Epithelial cell of prostate (primary cell): Measurements from ENCODE around the gene IFT57.

Source experiments
- DNase-seq: peaks from one replicate; pipeline ENCODE4 v3.0.0-alpha.2; 2011; ENCODE audit warnings: low read depth, low spot score
- H3K27ac ChIP-seq: fragments of 450-650 bp; 2 replicates; pipeline ENCODE4 v1.5.1; 2017; ENCODE audit warnings: mild to moderate bottlenecking

The IFT57 gene

DNA sequence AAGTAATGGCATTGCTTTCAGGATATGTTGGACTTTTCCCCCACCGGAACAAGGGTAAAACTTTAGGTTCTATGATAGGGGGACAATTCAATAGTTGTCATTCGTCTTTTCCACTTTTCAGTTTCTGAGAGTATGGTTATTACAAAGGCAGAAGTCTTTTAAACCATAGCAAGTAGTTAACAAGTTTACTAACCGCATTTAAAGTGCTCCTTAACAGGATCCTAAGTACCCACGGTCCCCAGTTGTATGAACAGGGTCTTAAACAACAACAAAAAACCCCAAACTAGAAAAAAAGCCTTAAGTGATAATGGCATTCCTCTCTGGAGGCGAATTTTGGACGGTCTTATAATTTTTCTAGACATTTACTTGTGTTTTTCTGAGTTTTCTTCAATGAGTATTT, 831 bp downstream of the IFT57 start:
- no peak for DNase-seq

DNA sequence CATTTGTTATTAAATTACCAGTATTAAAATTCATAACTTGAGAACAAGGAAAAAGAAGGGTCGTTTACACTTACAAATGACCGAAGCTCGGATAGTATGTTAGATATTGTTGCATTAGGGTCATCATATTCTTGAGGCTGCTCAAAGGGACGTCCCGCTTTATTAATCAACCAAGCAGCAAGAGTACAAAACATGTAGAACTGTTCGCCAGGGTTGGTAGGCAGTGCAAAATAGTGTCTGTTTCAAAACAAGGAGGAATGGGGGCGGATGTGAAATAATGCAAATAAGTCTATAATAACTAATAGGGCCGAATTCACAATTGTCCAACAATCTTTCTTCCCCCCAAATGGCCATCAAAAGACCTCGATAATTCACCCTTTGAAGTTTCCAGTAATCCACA, 2.9 kb downstream of the IFT57 start:
- H3K27ac ChIP-seq = no peak overlapping the region
- no peak for DNase-seq

More for the DNA sequence above, 831 bp downstream of the IFT57 start:
- peak overlapping the region; percentile 32 for H3K27ac ChIP-seq

DNA sequence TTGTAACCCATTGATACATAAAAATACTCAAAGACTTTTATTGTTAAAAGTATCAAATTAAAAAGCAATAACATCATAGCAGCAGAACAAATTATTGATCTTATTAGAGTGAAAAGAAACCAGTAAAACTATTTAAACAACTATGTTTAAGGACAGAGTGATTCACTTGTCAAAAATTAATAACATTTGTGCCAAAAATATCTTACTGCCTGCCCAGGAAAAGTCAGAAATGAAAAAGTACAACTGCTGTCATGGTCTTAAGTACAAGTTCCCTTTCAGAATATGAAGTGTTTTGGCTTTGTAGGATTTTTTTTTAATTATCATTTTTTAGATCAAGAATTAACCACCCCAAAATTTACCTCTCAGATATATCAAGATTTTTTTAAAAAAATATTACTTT, 3.4 kb downstream of the IFT57 start:
- DNase-seq = no peak
- no peak overlapping the region for H3K27ac ChIP-seq

DNA sequence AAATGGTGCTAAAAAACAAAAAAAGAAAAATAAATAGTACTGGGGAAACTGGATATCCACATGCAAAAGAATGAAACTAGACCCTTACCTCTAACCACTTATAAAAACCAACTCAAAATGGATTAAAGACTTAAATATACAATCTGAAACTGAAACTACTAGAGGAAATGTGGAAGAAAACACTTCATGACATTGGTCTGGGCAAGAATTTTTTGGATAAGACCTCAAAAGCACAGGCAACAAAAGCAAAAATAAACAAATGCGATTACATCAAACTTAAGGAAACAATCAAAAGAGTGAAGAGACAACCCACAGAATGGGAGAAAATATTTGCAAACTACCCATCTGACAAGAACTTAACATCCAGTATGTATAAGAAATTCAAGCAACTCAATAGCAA, 6.4 kb downstream of the IFT57 start:
- DNase-seq = no peak
- no peak overlapping the region for H3K27ac ChIP-seq

DNA sequence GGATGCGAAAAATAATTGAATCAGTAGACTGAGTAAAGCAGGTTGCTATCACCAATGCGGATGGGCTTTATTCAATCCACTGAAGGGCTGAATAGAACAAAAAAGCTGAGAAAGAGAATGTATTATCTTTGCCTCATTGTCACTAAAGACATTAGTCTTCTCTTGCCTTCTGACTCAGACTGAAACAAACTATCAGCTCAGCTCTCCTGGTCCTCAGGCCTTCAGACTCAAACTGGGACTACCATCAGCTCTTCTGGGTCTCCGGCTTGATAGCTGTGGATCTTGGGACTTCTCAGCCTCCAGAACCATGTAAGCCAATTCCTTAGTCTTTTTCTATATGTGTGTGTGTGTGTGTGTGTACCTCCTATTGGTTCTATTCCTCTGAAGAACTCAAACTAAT, 12.6 kb downstream of the IFT57 start:
- DNase-seq = no peak
- H3K27ac ChIP-seq = no peak overlapping the region

DNA sequence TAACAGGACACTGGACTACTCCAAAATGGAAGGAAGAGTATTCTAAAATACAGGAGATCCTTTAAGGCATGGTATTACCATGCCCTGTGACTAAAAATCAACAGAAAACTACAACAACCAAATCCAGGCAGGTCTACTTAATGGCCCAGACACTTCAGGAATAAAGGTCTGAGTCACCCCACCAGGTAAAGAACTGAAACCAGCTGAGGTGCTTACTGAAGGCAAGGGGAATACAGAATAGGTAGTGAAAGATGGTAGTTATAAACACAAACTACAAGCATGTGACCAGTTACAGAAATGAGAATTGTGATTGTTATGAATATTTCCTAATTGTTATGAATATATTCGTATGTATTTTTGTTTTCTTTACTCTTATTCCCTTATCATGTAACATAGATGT, 13.4 kb downstream of the IFT57 start:
- no peak for DNase-seq
- no peak overlapping the region for H3K27ac ChIP-seq

DNA sequence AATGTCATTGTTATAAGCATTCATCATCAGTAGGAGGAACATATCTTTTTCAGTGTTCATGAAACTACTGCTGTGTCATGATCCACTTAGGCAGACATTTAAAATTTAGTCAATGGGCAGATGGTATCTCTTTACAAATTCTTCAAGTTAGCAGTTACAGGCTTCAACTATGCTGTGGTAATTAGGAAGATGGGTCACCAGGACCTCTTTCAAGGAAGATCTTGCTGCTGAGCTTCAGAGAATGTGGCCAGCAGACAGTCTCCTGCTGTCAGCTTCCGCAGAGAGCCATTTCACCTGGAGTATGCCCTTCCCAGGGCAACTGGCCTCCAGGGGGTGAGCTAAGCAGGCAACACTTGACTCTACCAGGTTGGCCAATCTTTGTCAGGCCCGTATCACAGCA, 19.4 kb downstream of the IFT57 start:
- no peak overlapping the region for H3K27ac ChIP-seq
- no peak for DNase-seq

DNA sequence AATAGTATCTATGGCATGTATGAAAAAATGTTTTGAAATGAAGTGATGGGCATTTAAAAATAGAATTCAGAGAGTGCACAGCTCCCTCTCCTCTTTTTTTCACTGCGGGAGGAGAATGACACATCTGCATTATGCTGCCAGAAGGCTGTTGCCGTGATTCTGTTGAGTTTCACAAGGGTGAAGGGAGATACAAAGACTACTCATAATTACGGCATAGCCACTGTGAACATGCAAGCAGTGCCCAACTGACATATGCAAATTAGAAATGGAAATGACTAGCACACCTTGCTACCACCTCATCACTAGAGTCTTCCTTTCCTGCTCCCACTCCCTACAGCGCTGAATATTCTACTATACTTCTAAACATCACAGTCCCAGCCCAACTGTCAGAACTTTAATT, 20.1 kb downstream of the IFT57 start:
- H3K27ac ChIP-seq = no peak overlapping the region
- DNase-seq = no peak

DNA sequence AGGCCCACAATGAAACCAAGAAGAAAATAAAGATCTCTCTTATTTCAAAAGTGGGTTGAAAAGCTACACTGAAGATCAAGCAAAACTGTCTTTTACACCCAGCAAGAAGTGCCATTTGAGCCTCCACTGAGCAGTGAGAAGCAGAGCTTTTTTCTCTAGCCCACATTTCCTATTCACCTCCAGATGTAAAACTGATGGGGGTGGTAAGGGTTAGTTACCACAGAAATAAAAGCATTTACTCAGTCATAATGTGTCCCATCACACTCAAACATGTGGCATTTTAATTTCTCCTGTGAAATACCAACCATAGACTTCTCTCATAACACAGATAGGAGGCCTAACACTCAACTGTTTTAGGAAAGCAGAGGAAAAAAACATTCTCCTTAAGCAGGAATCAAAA, 21.0 kb downstream of the IFT57 start:
- no peak overlapping the region for H3K27ac ChIP-seq

DNA sequence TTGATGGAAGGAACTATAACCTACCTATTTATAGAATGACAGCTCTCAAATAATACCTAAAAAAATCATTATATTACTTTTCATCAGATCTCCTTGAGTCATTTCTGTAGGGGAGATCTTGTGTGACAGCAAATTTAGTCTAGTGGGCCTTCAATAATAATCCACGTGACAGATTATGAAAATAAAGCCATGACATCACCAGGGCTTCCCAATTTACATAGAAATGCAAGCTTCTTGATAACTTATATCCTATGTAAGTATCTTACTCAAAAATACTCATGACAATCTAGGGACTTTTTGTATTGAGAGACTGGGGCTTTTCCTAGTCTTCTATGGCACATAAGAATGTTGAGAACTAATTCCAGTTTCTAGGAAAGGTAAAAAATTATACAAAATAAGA, 21.6 kb downstream of the IFT57 start:
- DNase-seq = no peak
- no peak overlapping the region for H3K27ac ChIP-seq

More for the DNA sequence above, 21.0 kb downstream of the IFT57 start:
- no peak for DNase-seq

DNA sequence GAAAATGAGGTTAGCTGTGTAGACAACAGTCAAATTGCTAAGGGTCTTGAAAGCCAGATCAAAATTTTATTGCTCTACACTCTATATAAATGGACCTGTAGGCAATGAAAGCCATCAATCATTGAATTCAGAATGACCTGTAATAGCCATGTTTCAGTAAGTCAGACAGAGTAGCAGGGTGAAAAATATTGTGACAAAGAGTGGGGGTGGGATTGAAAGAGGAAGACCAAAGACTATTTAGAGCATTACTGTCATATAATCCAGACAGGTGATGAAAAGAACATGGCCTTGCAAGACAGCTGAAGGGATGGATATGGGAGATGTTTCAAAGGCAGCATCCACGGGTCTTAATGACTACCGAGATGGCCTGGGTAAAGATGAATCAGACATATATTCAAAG, 22.2 kb downstream of the IFT57 start:
- DNase-seq = no peak
- H3K27ac ChIP-seq = no peak overlapping the region

DNA sequence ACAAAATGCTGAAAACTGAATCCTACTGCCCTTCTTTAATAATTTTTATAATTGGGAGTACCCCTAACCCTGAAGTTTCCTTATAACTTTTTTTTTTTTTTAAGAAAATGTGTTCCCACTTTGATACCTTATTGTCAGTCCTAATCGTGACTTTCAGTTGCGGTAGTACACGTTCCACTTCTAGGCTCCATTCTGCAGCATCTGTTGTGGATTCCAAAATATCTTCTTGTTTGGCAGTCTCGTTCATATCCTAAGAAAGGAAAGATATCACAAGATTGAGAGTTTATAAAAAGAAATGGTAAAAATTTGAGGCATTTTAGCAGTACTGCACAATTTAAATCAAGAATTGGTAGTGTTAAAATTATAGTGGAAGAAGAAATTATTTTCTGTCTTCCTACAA, 30.8 kb downstream of the IFT57 start:
- H3K27ac ChIP-seq = no peak overlapping the region
- DNase-seq = no peak

DNA sequence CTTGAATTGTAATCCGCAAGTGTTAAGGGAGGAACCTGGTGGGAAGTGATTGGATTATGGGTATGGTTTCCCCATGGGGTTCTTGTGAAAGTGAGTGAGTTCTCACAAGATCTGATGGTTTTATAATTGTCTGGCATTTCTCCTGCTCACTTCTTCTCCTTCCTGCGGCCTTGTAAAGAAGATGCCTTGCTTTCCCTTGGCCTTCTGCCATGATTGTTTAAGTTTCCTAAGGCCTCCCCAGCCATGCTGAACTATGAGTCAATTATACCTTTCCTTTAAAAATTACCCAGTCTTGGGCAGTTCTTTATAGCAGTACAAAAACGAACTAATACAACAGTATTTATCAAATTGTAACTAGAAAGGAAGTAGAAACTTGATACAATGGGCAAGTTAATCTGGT, 31.9 kb downstream of the IFT57 start:
- no peak overlapping the region for H3K27ac ChIP-seq
- DNase-seq = no peak

DNA sequence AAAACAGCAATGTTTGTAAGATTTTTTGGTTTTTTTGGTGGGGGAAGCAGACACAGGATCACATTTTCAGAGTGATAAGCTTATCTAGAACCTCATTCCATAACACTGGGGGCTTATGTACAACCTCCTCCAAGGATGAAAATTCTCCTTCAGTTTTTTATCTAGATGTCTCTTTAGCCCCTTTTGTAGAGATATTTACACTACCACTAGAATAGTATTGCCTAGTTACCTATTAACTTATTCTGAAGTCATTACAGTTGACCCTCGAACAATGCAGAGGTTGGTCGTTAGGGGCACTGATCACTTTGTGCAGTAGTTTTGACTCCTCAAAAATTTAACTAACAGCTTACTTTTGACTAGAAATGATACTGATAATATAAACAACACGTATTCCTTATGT, 32.8 kb downstream of the IFT57 start:
- no peak overlapping the region for H3K27ac ChIP-seq
- DNase-seq = no peak

DNA sequence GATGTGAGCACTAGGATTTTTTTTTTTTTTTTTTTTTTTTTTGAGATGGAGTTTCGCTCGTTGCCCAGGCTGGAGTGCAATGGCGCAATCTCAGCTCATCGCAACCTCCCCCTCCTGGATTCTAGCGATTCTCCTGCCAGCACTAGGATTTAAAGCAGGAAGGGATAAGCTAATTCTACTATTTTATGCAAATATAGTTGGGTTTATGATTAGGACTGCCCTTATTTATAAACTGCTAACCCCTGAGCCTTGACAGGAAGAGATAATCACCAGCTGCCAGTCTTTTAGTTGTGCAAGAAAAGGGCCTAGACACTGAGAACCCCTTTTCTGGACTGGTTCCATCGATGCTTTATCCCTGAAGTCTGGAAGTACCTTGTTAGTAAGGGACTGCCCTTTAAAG, 36.7 kb downstream of the IFT57 start:
- DNase-seq = no peak
- no peak overlapping the region for H3K27ac ChIP-seq

DNA sequence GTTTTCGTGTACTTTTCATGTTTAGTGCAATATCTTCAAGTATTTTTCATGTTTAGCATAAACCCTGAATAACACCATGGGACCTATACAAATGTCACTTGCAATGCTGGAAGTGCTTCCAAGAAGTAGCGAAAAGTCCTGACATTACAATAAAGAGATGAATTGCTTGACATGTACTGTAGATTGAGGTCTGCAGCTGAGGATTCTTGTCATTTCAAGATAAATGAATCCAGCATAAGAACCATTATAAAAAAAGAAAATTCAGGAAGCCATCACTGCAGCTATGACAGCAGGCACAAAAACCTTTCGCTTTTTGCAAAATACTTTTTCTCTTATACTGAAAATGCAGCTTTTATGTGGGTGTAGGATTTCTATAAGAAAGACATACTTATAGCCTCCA, 37.4 kb downstream of the IFT57 start:
- DNase-seq = no peak
- H3K27ac ChIP-seq = no peak overlapping the region

DNA sequence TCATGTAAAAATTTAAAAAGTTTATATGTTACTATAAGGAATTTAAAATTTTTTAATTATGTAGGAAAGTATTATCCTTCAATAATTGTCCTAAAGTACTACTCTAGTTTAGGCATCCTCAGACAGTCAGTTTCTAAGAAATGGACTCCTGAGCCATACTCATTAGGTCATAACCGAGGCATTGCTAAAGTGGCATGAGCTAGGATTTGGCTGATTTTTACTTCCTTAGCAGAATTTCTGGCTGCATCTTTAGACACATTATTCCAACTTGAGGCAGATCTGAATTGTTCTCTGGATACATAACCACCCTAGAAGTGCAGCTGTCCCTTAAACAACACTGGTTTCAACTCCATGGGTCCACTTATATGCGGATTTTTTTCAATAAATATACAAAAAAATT, 38.3 kb downstream of the IFT57 start:
- no peak for DNase-seq

DNA sequence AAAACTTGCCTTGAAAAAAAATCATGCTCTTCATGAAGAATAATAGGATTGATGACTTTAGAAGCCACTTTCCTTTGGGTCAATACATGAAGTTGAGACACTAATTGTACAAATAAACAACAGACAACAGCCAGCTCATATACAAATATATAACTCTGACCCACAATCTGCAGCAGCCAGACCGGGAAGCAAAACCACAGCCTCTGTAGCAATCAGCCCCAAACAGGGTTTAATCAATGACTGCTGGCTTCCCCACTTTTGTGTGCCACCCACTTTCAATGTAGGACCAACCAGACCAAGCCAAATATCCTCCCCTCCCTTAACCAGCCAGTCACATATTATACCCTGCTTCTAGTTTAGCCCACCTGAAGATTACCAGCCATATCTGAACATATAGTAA, 39.0 kb downstream of the IFT57 start:
- DNase-seq = no peak
- H3K27ac ChIP-seq = no peak overlapping the region

More for the DNA sequence above, 38.3 kb downstream of the IFT57 start:
- no peak overlapping the region for H3K27ac ChIP-seq

DNA sequence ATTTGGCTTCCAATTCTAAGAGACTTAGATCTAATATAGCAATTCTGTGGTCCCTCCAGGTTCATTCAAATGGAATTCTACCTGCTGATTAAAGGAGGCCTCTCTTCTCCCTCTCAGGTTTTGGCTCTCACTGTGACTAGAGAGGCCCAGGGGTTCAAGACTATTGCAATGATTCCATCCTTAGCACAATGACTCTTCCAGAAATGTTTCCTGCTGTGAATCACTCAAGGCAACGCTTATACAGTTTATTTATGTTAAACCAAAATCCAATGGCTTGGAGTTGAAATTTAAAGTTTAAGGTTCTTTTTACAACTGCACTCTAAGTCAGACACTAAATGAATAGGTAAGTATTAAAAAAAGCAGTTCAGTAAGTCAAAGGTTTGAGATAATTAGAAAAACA, 39.9 kb downstream of the IFT57 start:
- no peak overlapping the region for H3K27ac ChIP-seq
- no peak for DNase-seq

DNA sequence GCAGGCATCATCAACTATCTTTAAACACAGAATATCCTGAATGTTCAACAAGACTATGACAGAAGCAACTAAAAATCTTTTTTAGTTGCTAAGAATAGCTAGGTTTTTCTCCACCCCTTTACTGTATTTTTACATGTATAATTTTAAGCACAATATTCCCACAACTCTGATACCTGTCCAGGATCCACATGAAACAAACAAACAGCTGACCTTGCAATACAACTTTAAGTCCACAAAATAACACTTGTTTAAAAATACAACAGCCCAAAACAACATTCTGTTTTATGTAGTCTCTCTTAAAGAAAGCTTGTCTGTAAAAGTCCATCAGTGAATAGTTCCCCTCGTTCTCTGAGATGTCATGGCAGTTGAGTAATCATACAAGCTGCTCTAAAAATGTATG, 41.1 kb downstream of the IFT57 start:
- H3K27ac ChIP-seq = no peak overlapping the region

DNA sequence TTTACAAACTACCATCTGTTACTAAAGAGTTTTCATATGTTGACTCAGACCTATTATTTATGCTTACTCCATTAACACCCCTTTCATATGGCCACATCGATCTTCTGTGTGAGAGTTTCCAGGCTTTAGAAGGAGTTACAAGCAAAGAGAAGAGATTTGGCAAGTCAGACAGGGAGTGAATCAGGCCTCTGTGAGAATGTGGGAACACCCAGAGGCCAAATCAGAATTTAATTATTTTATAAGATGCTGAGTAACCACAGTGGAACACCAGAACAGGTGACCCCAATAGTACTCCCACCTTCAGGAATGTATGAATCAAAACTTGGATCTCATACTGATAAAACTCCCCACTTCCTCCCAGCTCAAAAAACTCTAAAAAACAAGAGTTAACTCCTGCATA, 42.0 kb downstream of the IFT57 start:
- DNase-seq = peak; percentile 6
- H3K27ac ChIP-seq = no peak overlapping the region

More for the DNA sequence above, 41.1 kb downstream of the IFT57 start:
- DNase-seq = no peak

DNA sequence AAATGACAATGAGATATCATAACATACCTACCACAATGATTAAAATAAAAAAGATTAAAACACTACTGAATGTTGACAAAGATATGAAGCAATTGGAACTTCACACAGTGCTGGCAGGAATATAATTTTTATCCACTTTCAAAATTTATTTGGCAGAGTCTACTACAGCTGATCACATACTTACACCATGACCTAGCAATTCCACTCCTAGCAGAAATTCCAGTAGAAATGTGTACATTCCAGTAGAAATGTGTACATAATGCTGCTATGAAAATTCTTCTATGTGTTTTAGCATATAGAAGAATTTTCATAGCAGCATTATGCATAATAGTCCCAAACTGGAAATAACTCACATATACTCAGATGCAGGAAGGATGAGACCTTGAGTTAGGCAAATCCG, 43.5 kb downstream of the IFT57 start:
- H3K27ac ChIP-seq = no peak overlapping the region
- DNase-seq = no peak

DNA sequence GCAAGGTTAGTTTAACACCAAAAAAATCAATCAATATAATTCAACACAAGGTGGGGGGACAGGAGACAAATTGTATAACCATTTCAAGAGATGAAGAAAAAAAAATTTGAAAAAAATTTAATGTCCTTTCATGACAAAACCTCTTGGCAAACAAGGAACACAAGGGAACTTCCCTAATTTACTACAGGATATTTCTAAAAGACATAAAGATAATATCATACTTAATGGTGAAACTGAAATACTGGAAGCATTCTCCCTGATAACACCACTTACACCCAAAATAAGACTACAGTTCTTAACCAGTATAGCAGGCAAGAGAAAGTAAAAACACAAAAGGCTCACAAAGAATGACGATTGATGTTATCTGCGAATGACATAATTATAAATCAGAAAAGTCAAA, 44.7 kb downstream of the IFT57 start:
- no peak overlapping the region for H3K27ac ChIP-seq
- DNase-seq = no peak
